Measurements from ENCODE around the gene HMGCS2. TPM values are rescaled to one million over a fixed set of nuclear protein-coding genes. Genes with fewer than 3 reads are reported as not detected.

The HMGCS2 gene
- total RNA-seq, 2 experiments from 2014 or later: not detected

DNA sequence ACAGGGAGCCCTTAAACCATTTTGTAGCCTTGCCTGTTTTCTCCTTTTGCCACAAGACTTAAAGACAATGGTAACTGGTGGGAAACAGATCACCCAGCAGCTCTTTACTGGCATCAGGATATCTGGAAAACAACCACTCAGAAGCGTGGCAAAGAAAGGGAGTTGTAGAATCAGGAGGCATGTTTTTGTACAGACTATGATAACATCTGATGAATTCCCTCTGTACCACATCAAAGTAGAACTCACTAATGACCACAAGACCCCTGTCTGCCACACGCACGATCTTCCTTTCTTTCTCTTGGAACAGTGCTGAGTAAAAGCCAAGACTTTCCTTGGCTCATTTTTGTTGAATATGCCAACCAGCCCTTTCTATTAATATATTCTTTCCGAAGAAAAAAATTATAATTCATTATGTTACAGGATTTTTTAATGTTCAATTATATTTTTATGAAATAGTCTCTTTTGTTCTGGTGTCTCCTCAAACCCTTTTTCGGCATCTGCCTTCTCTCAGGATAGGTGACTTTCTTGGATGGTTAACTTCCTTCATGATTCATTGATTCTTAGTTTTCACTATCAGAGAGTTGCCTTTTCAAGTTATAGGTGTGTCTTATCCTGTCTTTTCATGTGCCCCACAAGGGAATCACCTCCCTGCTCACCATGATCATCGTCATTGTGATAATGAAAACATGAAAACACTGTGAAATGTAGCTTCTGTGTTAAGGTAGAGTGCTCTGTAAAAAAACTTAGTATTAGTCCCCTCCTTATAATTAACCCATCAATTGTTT, 64.8 kb downstream of the HMGCS2 start:
- no peaks in the 10 kb centered on the region for H3K36me3 ChIP-seq (ENCODE audit: insufficient read depth, low read length)
- H4K20me1 ChIP-seq (ENCODE audit: insufficient read depth, low read length): no peaks in the 10 kb centered on the region
- intact Hi-C loops (cut with micrococcal nuclease; ENCODE audit: unreplicated experiment): no loop called here
- H3K9me2 ChIP-seq (ENCODE audit: insufficient read depth, low read length): no peaks in the 10 kb centered on the region
- ChIA-PET POLR2A (no interaction called here), CTCF (ENCODE audit: unreplicated experiment) (no interaction called here)
- 0 out of 2 replicates have a peak, but pooled peaks cover 5% of the 10 kb centered on the region for H3K9me3 ChIP-seq (ENCODE audit: low read length)
- BruUV-seq (replicated peaks): no TSS peak
- no peak overlapping the region for H2AFZ ChIP-seq (ENCODE audit: low read length)
- no peak overlapping the region for H3K27ac ChIP-seq (ENCODE audit: low read depth, low read length, poor library complexity, severe bottlenecking)
- no peaks in the 10 kb centered on the region for H3K4me1 ChIP-seq (ENCODE audit: insufficient read depth, low read length, poor library complexity, severe bottlenecking)
- no peak for DNase-seq (ENCODE audit: low spot score)
- H3K4me2 ChIP-seq (ENCODE audit: low read length): no peak overlapping the region
- no peaks in the 10 kb centered on the region for H3K79me2 ChIP-seq (ENCODE audit: insufficient read depth, low read depth, low read length)
- no peak overlapping the region for H3K4me3 ChIP-seq (ENCODE audit: low read depth, low read length, poor library complexity, severe bottlenecking)
- TF ChIP-seq, protein P1, sequence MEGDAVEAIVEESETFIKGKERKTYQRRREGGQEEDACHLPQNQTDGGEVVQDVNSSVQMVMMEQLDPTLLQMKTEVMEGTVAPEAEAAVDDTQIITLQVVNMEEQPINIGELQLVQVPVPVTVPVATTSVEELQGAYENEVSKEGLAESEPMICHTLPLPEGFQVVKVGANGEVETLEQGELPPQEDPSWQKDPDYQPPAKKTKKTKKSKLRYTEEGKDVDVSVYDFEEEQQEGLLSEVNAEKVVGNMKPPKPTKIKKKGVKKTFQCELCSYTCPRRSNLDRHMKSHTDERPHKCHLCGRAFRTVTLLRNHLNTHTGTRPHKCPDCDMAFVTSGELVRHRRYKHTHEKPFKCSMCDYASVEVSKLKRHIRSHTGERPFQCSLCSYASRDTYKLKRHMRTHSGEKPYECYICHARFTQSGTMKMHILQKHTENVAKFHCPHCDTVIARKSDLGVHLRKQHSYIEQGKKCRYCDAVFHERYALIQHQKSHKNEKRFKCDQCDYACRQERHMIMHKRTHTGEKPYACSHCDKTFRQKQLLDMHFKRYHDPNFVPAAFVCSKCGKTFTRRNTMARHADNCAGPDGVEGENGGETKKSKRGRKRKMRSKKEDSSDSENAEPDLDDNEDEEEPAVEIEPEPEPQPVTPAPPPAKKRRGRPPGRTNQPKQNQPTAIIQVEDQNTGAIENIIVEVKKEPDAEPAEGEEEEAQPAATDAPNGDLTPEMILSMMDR (conservative IDR thresholded peaks at IDR 0.05; ENCODE audit: low read length): no peak
- TF ChIP-seq EZH2phosphoT487 (IDR thresholded peaks at IDR 0.05; ENCODE audit: borderline replicate concordance, low read depth, low read length): no peak

DNA sequence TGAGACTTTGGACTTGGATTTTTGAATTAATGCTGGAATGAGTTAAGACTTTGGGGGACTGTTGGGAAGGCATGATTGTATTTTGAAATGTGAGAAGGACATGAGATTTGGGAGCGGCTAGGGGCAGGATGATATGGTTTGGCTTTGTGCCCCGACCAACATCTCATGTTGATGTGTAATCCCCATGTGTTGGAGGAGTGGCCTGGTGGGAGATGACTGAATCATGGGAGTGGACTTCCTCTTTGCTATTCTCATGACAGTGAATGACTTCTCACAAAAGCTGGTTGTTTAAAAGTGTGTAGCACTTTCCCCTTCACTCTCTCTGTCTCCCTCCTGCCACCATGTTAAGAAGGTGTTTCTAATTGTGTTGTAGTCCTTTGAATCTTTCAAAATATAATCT, 66.3 kb downstream of the HMGCS2 start:
- Histone ChIP-seq H3K27ac (ENCODE audit: low read depth, low read length, poor library complexity, severe bottlenecking) (no peak overlapping the region), H3K4me2 (ENCODE audit: low read length) (no peak overlapping the region), H4K20me1 (ENCODE audit: insufficient read depth, low read length) (no peaks in the 10 kb centered on the region), H3K9me2 (ENCODE audit: insufficient read depth, low read length) (no peaks in the 10 kb centered on the region), H3K79me2 (ENCODE audit: insufficient read depth, low read depth, low read length) (no peaks in the 10 kb centered on the region), H3K4me3 (ENCODE audit: low read depth, low read length, poor library complexity, severe bottlenecking) (no peak overlapping the region), H3K36me3 (ENCODE audit: insufficient read depth, low read length) (no peaks in the 10 kb centered on the region), H3K4me1 (ENCODE audit: insufficient read depth, low read length, poor library complexity, severe bottlenecking) (no peaks in the 10 kb centered on the region), H2AFZ (ENCODE audit: low read length) (no peak overlapping the region), H3K9me3 (ENCODE audit: low read length) (0 out of 2 replicates have a peak, but pooled peaks cover 5% of the 10 kb centered on the region)
- ChIA-PET POLR2A (no interaction called here), CTCF (ENCODE audit: unreplicated experiment) (no interaction called here)
- DNase-seq (ENCODE audit: low spot score): no peak
- intact Hi-C loops (cut with micrococcal nuclease; ENCODE audit: unreplicated experiment): no loop called here
- BruUV-seq (replicated peaks): no TSS peak
- TF ChIP-seq, protein P1 (conservative IDR thresholded peaks at IDR 0.05; ENCODE audit: low read length): no peak
- TF ChIP-seq EZH2phosphoT487 (IDR thresholded peaks at IDR 0.05; ENCODE audit: borderline replicate concordance, low read depth, low read length): no peak

- CTCF ChIA-PET (ENCODE audit: unreplicated experiment): no interaction called here
These were observed 67.0 kb downstream of the HMGCS2 start for GRCh38 chr1:119701659-119702058.

More at GRCh38 chr1:119701659-119702058, 67.0 kb downstream of the HMGCS2 start:
- TF ChIP-seq EZH2phosphoT487 (IDR thresholded peaks at IDR 0.05; ENCODE audit: borderline replicate concordance, low read depth, low read length): no peak
- TF ChIP-seq, protein P1 (conservative IDR thresholded peaks at IDR 0.05; ENCODE audit: low read length): no peak
- intact Hi-C loops (cut with micrococcal nuclease; ENCODE audit: unreplicated experiment): no loop called here
- Histone ChIP-seq H3K79me2 (ENCODE audit: insufficient read depth, low read depth, low read length) (no peaks in the 10 kb centered on the region), H4K20me1 (ENCODE audit: insufficient read depth, low read length) (no peaks in the 10 kb centered on the region), H3K27ac (ENCODE audit: low read depth, low read length, poor library complexity, severe bottlenecking) (no peak overlapping the region), H2AFZ (ENCODE audit: low read length) (no peak overlapping the region), H3K4me2 (ENCODE audit: low read length) (no peak overlapping the region), H3K36me3 (ENCODE audit: insufficient read depth, low read length) (no peaks in the 10 kb centered on the region), H3K9me3 (ENCODE audit: low read length) (0 out of 2 replicates have a peak, but pooled peaks cover 5% of the 10 kb centered on the region), H3K4me1 (ENCODE audit: insufficient read depth, low read length, poor library complexity, severe bottlenecking) (no peaks in the 10 kb centered on the region), H3K9me2 (ENCODE audit: insufficient read depth, low read length) (no peaks in the 10 kb centered on the region), H3K4me3 (ENCODE audit: low read depth, low read length, poor library complexity, severe bottlenecking) (no peak overlapping the region)
- POLR2A ChIA-PET: no interaction called here
- BruUV-seq (replicated peaks): no TSS peak
- no peak for DNase-seq (ENCODE audit: low spot score)

Measured in OCI-LY7 (cell line).